VCaP (cell line): ENCODE results near the gene PRKACG.

Experiments
- H3K27ac ChIP-seq: fragments of 450-650 bp; 2 replicates; pipeline ENCODE4 v1.5.1; 2017
- CTCF ChIP-seq: fragments of 450-650 bp; conservative IDR thresholded peaks from 2 replicates; pipeline ENCODE4 v1.5.1; 2017; ENCODE audit warnings: mild to moderate bottlenecking, moderate library complexity

PRKACG gene

GRCh38 chr9:69009708-69010107 lies 4.2 kb downstream of the PRKACG start:
- no peak for TF ChIP-seq CTCF
- no peak overlapping the region for H3K27ac ChIP-seq

- H3K27ac ChIP-seq = no peak overlapping the region; the same call in 1 of the 2 replicates
- no peak for TF ChIP-seq CTCF
These were observed 9.1 kb downstream of the PRKACG start for GRCh38 chr9:69004836-69005235.

- no peak for TF ChIP-seq CTCF
- H3K27ac ChIP-seq = no peak overlapping the region
These were observed 10.9 kb downstream of the PRKACG start for GRCh38 chr9:69003051-69003450.

GRCh38 chr9:69001921-69002320 lies 12.0 kb downstream of the PRKACG start:
- TF ChIP-seq CTCF = no peak
- no peak overlapping the region for H3K27ac ChIP-seq

GRCh38 chr9:68999393-69000105 lies 14.4 kb downstream of the PRKACG start:
- peak; percentile 92 for TF ChIP-seq CTCF
- no peak overlapping the region for H3K27ac ChIP-seq

GRCh38 chr9:68998812-68999211 lies 15.1 kb downstream of the PRKACG start:
- no peak for TF ChIP-seq CTCF
- H3K27ac ChIP-seq = no peak overlapping the region

- no peak for TF ChIP-seq CTCF
These were observed 15.5 kb downstream of the PRKACG start for GRCh38 chr9:68998385-68998784.

More at GRCh38 chr9:68998385-68998784, 15.5 kb downstream of the PRKACG start:
- H3K27ac ChIP-seq = no peak overlapping the region
